ENCODE data around the gene NUPR1. TPM values are rescaled to one million over a fixed set of nuclear protein-coding genes. Genes with fewer than 3 reads are reported as not detected.

The NUPR1 gene
- total and polyA plus RNA-seq, 7 experiments from 2014 or later = 0.05 to 0.11 TPM; not detected in 5

Other genes with a start within 250 kb of the NUPR1 start
- 10 to 100 TPM in 4 of 5 experiments, 1 to 10 TPM in 1; 6.0 to 19.9 (median 17.9) TPM for gene SBK1, start 246.4 kb downstream of the NUPR1 start, total RNA-seq
- 10 to 100 TPM in 1 of 2 donors, 1 to 10 TPM in 1; 4.2 to 10.0 TPM for gene SBK1, start 246.4 kb downstream of the NUPR1 start, polyA plus RNA-seq
- gene NPIPB6, start 175.5 kb downstream of the NUPR1 start, total RNA-seq = 1 to 10 TPM; 2.5 to 7.3 (median 5.6) TPM
- not detected for gene NPIPB6, start 175.5 kb downstream of the NUPR1 start, polyA plus RNA-seq
- 10 to 100 TPM; 14.4 to 78.4 (median 23.3) TPM for gene EIF3CL, start 135.1 kb downstream of the NUPR1 start, total RNA-seq
- 10 to 100 TPM; 37.0 to 38.2 TPM for gene EIF3CL, start 135.1 kb downstream of the NUPR1 start, polyA plus RNA-seq
- gene NPIPB7, start 66.6 kb downstream of the NUPR1 start, total RNA-seq = under 1 TPM in 4 of 5 experiments, not detected in 1; 0.22 to 0.54 (median 0.25) TPM
- not detected for gene NPIPB7, start 66.6 kb downstream of the NUPR1 start, polyA plus RNA-seq
- 10 to 100 TPM; 56.5 to 76.3 (median 70.7) TPM for gene CLN3, start 46.9 kb downstream of the NUPR1 start, total RNA-seq
- 10 to 100 TPM; 16.0 to 27.3 TPM for gene CLN3, start 46.9 kb downstream of the NUPR1 start, polyA plus RNA-seq
- 10 to 100 TPM in 2 of 5 experiments, 1 to 10 TPM in 3; 3.3 to 28.8 (median 8.2) TPM for gene APOBR, start 44.3 kb downstream of the NUPR1 start, total RNA-seq
- gene APOBR, start 44.3 kb downstream of the NUPR1 start, polyA plus RNA-seq = under 1 TPM; 0.22 to 0.79 TPM
- gene IL27, start 32.1 kb downstream of the NUPR1 start, total RNA-seq = under 1 TPM in 1 of 5 experiments, not detected in 4; 0.49 TPM
- not detected for gene IL27, start 32.1 kb downstream of the NUPR1 start, polyA plus RNA-seq
- 10 to 100 TPM; 41.5 to 80.5 (median 55.0) TPM for gene SGF29, start 14.9 kb upstream of the NUPR1 start, total RNA-seq
- gene SGF29, start 14.9 kb upstream of the NUPR1 start, polyA plus RNA-seq = 10 to 100 TPM; 68.2 to 85.6 TPM
- gene SULT1A2, start 58.1 kb upstream of the NUPR1 start, total RNA-seq = under 1 TPM; 0.21 to 0.73 (median 0.56) TPM
- gene SULT1A2, start 58.1 kb upstream of the NUPR1 start, polyA plus RNA-seq = under 1 TPM in 1 of 2 donors, not detected in 1; 0.38 TPM
- 10 to 100 TPM in 4 of 5 experiments, 1 to 10 TPM in 1; 9.2 to 70.8 (median 19.6) TPM for gene SULT1A1, start 71.1 kb upstream of the NUPR1 start, total RNA-seq
- 10 to 100 TPM in 1 of 2 donors, 1 to 10 TPM in 1; 9.4 to 10.5 TPM for gene SULT1A1, start 71.1 kb upstream of the NUPR1 start, polyA plus RNA-seq
- 1 to 10 TPM in 2 of 5 experiments, under 1 TPM in 2, not detected in 1; 0.88 to 3.0 (median 1.4) TPM for gene NPIPB8, start 99.1 kb upstream of the NUPR1 start, total RNA-seq
- not detected for gene NPIPB8, start 99.1 kb upstream of the NUPR1 start, polyA plus RNA-seq
- gene EIF3C, start 172.5 kb upstream of the NUPR1 start, total RNA-seq = 100 to 1,000 TPM; 269 to 736 (median 377) TPM
- 100 to 1,000 TPM; 158 to 380 TPM for gene EIF3C, start 172.5 kb upstream of the NUPR1 start, polyA plus RNA-seq
- gene NPIPB9, start 212.8 kb upstream of the NUPR1 start, total RNA-seq = 1 to 10 TPM; 2.9 to 5.2 (median 4.8) TPM
- gene NPIPB9, start 212.8 kb upstream of the NUPR1 start, polyA plus RNA-seq = under 1 TPM; 0.18 to 0.30 TPM